Measurements from ENCODE around the gene PLEKHD1.

GRCh38 chr14:69548566-69548965 is 64.0 kb downstream of the PLEKHD1 start:
- TF ChIP-seq, protein P1, sequence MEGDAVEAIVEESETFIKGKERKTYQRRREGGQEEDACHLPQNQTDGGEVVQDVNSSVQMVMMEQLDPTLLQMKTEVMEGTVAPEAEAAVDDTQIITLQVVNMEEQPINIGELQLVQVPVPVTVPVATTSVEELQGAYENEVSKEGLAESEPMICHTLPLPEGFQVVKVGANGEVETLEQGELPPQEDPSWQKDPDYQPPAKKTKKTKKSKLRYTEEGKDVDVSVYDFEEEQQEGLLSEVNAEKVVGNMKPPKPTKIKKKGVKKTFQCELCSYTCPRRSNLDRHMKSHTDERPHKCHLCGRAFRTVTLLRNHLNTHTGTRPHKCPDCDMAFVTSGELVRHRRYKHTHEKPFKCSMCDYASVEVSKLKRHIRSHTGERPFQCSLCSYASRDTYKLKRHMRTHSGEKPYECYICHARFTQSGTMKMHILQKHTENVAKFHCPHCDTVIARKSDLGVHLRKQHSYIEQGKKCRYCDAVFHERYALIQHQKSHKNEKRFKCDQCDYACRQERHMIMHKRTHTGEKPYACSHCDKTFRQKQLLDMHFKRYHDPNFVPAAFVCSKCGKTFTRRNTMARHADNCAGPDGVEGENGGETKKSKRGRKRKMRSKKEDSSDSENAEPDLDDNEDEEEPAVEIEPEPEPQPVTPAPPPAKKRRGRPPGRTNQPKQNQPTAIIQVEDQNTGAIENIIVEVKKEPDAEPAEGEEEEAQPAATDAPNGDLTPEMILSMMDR (IDR thresholded peaks at IDR 0.05) = no peak
- no peak for TF ChIP-seq EP300 (IDR thresholded peaks at IDR 0.05; ENCODE audit: low read depth)

Data from transverse colon (tissue), 3 donors.